ENCODE measurements around the gene ADA.

Gene ADA

GRCh38 chr20:44640522-44640921, 11.0 kb downstream of the ADA start:
- H3K27ac ChIP-seq (ENCODE audit: low read depth, low read length): no peak overlapping the region
- peaks cover 11% of the 10 kb centered on the region for H3K36me3 ChIP-seq (ENCODE audit: control insufficient read depth, low read length)
- H4K20me1 ChIP-seq (ENCODE audit: control insufficient read depth, insufficient read depth, low read depth, low read length): no peaks in the 10 kb centered on the region
- no peaks in the 10 kb centered on the region for H3K9me3 ChIP-seq (ENCODE audit: control insufficient read depth, insufficient read depth, low read length)
- H3K4me2 ChIP-seq (ENCODE audit: low read length): no peak overlapping the region
- H3K4me3 ChIP-seq (ENCODE audit: low read length): no peak overlapping the region
- peaks cover 9% of the 10 kb centered on the region for H3F3A ChIP-seq (ENCODE audit: control insufficient read depth, insufficient read depth)
- peaks cover 49% of the 10 kb centered on the region for H3K4me1 ChIP-seq (ENCODE audit: control insufficient read depth, low read length)
- H3K9me2 ChIP-seq (replicated peaks; ENCODE audit: control insufficient read depth, low read length): no peaks in the 10 kb centered on the region
- no peaks in the 10 kb centered on the region for H3K27me3 ChIP-seq (ENCODE audit: control insufficient read depth, low read length)
- H3K79me2 ChIP-seq (ENCODE audit: control insufficient read depth, low read length): peaks cover 14% of the 10 kb centered on the region
- TF ChIP-seq CTCF (IDR thresholded peaks at IDR 0.05; ENCODE audit: low read depth, low read length, poor library complexity, severe bottlenecking) (no peak), EZH2phosphoT487 (IDR thresholded peaks at IDR 0.05; ENCODE audit: borderline replicate concordance, low read length) (no peak)

GRCh38 chr20:44637522-44638372, 13.8 kb downstream of the ADA start:
- peaks cover 14% of the 10 kb centered on the region for H3K36me3 ChIP-seq (ENCODE audit: control insufficient read depth, low read length)
- no peaks in the 10 kb centered on the region for H3K27me3 ChIP-seq (ENCODE audit: control insufficient read depth, low read length)
- no peaks in the 10 kb centered on the region for H3K9me3 ChIP-seq (ENCODE audit: control insufficient read depth, insufficient read depth, low read length)
- no peaks in the 10 kb centered on the region for H3K9me2 ChIP-seq (replicated peaks; ENCODE audit: control insufficient read depth, low read length)
- H3K4me1 ChIP-seq (ENCODE audit: control insufficient read depth, low read length): peaks cover 22% of the 10 kb centered on the region
- H3K4me3 ChIP-seq (ENCODE audit: low read length): no peak overlapping the region
- no peaks in the 10 kb centered on the region; the same call in 1 of the 2 replicates for H3F3A ChIP-seq (ENCODE audit: control insufficient read depth, insufficient read depth)
- TF ChIP-seq EZH2phosphoT487 (IDR thresholded peaks at IDR 0.05; ENCODE audit: borderline replicate concordance, low read length): no peak
- TF ChIP-seq CTCF (IDR thresholded peaks at IDR 0.05; ENCODE audit: low read depth, low read length, poor library complexity, severe bottlenecking): no peak
- no peaks in the 10 kb centered on the region for H4K20me1 ChIP-seq (ENCODE audit: control insufficient read depth, insufficient read depth, low read depth, low read length)
- no peak overlapping the region for H3K27ac ChIP-seq (ENCODE audit: low read depth, low read length)
- no peak overlapping the region for H3K4me2 ChIP-seq (ENCODE audit: low read length)
- H3K79me2 ChIP-seq (ENCODE audit: control insufficient read depth, low read length): peaks cover 4% of the 10 kb centered on the region; the same call in 1 of the 2 replicates

GRCh38 chr20:44637042-44637441, 14.5 kb downstream of the ADA start:
- Histone ChIP-seq H3K79me2 (ENCODE audit: control insufficient read depth, low read length) (peaks cover under 1% of the 10 kb centered on the region; the same call in 1 of the 2 replicates), H3K9me3 (ENCODE audit: control insufficient read depth, insufficient read depth, low read length) (no peaks in the 10 kb centered on the region), H4K20me1 (ENCODE audit: control insufficient read depth, insufficient read depth, low read depth, low read length) (no peaks in the 10 kb centered on the region), H3K4me1 (ENCODE audit: control insufficient read depth, low read length) (peaks cover 19% of the 10 kb centered on the region), H3K27me3 (ENCODE audit: control insufficient read depth, low read length) (no peaks in the 10 kb centered on the region), H3K4me3 (ENCODE audit: low read length) (no peak overlapping the region), H3K27ac (ENCODE audit: low read depth, low read length) (no peak overlapping the region), H3K36me3 (ENCODE audit: control insufficient read depth, low read length) (peaks cover 11% of the 10 kb centered on the region), H3K4me2 (ENCODE audit: low read length) (no peak overlapping the region), H3K9me2 (replicated peaks; ENCODE audit: control insufficient read depth, low read length) (no peaks in the 10 kb centered on the region), H3F3A (ENCODE audit: control insufficient read depth, insufficient read depth) (no peaks in the 10 kb centered on the region)
- TF ChIP-seq EZH2phosphoT487 (IDR thresholded peaks at IDR 0.05; ENCODE audit: borderline replicate concordance, low read length): no peak
- no peak for TF ChIP-seq CTCF (IDR thresholded peaks at IDR 0.05; ENCODE audit: low read depth, low read length, poor library complexity, severe bottlenecking)

All from DOHH2 (cell line).